Smooth muscle cell of trachea (primary cell): ENCODE results near the gene FAM204A. TPM values are rescaled to one million over a fixed set of nuclear protein-coding genes. Genes with fewer than 3 reads are reported as not detected.

Experiments
- total RNA-seq: library from RNA; depleted of rRNA; stranded (reverse); fragments of >200 nt; gene quantifications from 2 replicates; pipeline ENCODE4 v1.2.1, GENCODE V29; 2014

Gene FAM204A
- total RNA-seq = 34.7 and 71.6 TPM in 2 replicates

DNA sequence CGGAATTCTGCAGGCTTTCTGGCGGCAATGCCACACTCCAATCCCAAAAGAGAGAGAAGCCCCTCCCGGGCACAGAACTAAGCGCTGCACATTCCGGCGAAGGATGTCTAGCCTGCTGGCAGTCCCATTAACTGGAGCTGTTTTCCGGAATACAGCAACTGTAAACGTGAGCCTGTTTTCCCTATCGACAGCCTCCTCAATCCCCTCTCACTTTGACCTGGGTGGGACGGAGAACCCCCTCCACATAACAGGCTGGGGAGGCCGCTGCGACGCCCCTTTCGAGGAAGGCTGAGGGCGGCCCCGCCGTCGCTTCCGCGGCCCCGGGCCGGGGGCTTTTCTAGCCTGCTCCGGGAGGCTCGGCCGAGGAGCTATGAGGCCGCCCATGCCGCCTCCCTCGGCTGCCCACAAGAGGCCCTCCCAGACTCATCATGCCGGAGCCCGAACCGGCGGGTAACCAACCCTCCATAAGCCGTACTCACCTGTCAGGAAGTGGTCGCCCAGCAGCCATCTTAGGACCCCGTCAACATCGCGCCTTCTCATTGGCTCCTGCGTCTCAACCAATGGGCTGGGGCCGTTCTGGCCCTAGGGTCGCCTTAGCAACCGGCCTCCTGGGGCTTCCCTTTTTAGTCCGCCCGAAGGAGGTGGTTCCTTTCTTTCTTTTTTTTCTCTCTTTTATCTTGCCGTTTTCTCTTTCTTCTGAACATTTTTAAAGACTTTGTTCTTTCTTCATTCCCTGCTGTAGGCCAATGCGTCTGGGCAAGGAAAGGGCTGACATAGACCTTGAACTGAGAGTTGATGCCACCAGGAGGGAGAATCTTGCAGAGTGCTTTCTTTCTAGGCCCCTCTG, at the start of gene FAM204A:
Gene FAM204A (minus strand): TSS at position 534 of the 847 bp plus-strand sequence. CDS start 5,909 bp downstream, outside the sequence.

